Muscle layer of colon (tissue), 2 donors: ENCODE results near the gene SCP2D1.
"Not testable (repeated sequence)": the region's sequence is repeated elsewhere in the genome, so short reads cannot be mapped to it uniquely, and the experiment has no call there.

ENCODE experiments used
- H3K27ac ChIP-seq: one replicate; pipeline ENCODE4 v1.7.0; 2013; ENCODE audit warnings: low read depth, mild to moderate bottlenecking, low read length, moderate library complexity
- H3K27me3 ChIP-seq, 2 donors: one replicate each; pipeline ENCODE4 v1.7.0; 2013; ENCODE audit warnings: low read length in 2 of 2, mild to moderate bottlenecking in 2 of 2; ENCODE audit not compliant: insufficient read depth in 2 of 2, control insufficient read depth in 1 of 2
- H3K36me3 ChIP-seq: one replicate; pipeline ENCODE4 v1.7.0; 2013; ENCODE audit warnings: mild to moderate bottlenecking, low read length; ENCODE audit not compliant: insufficient read depth
- H3K4me1 ChIP-seq: one replicate; pipeline ENCODE4 v1.7.0; 2013; ENCODE audit warnings: mild to moderate bottlenecking, low read length; ENCODE audit not compliant: insufficient read depth
- H3K4me3 ChIP-seq, 2 donors: one replicate each; pipeline ENCODE4 v1.7.0; 2013; ENCODE audit warnings: low read length in 2 of 2, low read depth in 1 of 2, mild to moderate bottlenecking in 1 of 2, moderate library complexity in 1 of 2
- H3K9ac ChIP-seq: one replicate; pipeline ENCODE4 v1.7.0; 2013; ENCODE audit warnings: low read length
- H3K9me3 ChIP-seq: one replicate; pipeline ENCODE4 v1.7.0; 2013; ENCODE audit warnings: mild to moderate bottlenecking, low read length
- donor health status: abdominal sarcoma.
- donor health status: Adenocarcinoma of cecum.

The SCP2D1 gene

DNA sequence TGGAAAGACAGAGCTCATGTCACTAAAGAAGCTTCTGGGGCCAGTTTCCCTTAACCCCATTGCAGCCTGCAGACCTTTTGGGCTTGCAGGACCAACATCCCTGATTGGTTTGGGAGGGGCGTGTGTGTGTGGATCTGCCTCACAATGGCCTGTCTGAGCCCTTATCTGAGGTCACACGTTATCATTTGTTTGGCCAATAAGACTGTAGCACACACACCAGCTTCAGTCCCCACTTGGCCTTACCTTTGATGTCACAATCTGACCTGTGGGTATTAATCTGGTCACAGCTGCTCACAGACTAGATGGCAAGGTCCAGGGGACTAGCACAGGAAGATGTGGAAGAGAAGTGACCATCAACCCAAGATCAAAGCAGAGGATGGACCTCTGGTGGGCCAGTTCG, at the start of gene SCP2D1:
Gene SCP2D1, plus strand, starts transcription at position 301 of the 400 bp plus-strand sequence. Its CDS starts 33 bp downstream, at position 334.
- no peak within 1 kb of the TSS for H3K4me3 ChIP-seq
- no peaks in the 10 kb centered on the region for H3K27me3 ChIP-seq
- H3K27ac ChIP-seq: no peak within 1 kb of the TSS
- no peak within 1 kb of the TSS for H3K9ac ChIP-seq
- no peaks in the 10 kb centered on the region for H3K4me1 ChIP-seq
- H3K9me3 ChIP-seq: no peaks in the 10 kb centered on the region
- H3K36me3 ChIP-seq: no peaks in the 10 kb centered on the region

DNA sequence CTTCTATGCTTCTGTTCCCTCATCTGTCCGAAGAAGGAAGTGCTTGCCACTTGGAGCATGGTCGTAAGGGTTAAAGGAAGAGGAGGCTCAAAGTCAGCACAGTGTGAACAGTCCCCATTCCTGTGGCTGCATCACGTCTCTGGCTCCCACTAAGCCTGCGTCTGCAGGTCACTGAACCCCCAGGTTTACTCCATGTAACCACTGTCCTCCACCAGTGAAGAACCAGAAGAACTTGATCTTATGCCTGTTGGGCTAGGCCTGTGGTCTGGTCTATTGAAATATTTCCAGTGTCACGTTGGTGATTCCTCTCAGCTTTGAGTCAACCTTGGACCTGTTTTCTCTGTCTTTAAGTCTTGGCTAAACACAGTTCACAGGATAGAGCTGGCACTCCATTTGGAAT, 45.9 kb upstream of the SCP2D1 start:
- Histone ChIP-seq H3K9me3 (no peaks in the 10 kb centered on the region), H3K9ac (no peak overlapping the region), H3K4me1 (peaks cover 15% of the 10 kb centered on the region)

DNA sequence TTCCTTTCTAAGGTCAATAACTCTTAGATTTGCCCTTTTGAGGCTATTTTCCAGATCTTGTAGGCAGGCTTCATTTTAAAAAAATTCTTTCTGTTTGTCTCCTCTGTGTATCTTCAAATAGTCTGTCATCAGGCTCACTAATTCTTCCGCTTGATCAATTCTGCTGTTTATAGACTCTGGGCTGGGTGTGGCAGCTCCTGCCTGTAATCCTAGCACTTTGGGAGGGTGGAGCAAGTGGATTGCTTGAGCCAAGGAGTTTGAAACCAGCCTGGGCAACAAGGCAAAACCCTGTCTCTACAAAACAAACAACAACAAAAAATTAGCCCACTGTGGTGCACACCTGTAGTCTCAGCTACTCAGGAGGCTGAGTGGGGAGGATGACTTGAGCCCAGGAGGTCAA, 40.0 kb upstream of the SCP2D1 start:
- Histone ChIP-seq H3K4me1 (peaks cover 4% of the 10 kb centered on the region), H3K9ac (no peak overlapping the region), H3K27me3 (no peaks in the 10 kb centered on the region), H3K36me3 (no peaks in the 10 kb centered on the region), H3K4me3 (no peak overlapping the region), H3K9me3 (no peaks in the 10 kb centered on the region), H3K27ac (no peak overlapping the region)

More for the DNA sequence above, 45.9 kb upstream of the SCP2D1 start:
- no peaks in the 10 kb centered on the region for H3K27me3 ChIP-seq
- H3K36me3 ChIP-seq: peaks cover 3% of the 10 kb centered on the region
- H3K4me3 ChIP-seq: no peak overlapping the region
- no peak overlapping the region for H3K27ac ChIP-seq

DNA sequence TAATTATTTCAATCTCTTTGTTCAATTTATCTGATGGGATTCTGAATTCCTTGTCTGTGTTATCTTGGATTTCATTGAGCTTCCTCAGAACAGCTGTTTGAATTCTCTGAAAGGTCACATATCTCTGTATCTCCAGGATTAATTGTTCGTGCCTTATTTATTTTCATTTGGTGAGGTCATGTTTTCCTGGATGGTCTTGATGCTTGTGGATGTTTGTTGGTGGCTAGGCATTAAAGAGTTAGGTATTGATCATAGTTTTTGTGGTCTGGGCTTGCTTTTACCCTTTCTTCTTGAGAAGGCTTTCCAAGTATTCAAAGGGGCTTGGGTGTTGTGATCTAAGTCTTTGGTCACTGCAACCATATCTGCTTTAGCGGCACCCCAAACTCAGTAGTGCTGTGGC, 39.4 kb upstream of the SCP2D1 start:
- Histone ChIP-seq H3K4me1 (peaks cover 4% of the 10 kb centered on the region), H3K27me3 (no peaks in the 10 kb centered on the region), H3K4me3 (no peak overlapping the region)

DNA sequence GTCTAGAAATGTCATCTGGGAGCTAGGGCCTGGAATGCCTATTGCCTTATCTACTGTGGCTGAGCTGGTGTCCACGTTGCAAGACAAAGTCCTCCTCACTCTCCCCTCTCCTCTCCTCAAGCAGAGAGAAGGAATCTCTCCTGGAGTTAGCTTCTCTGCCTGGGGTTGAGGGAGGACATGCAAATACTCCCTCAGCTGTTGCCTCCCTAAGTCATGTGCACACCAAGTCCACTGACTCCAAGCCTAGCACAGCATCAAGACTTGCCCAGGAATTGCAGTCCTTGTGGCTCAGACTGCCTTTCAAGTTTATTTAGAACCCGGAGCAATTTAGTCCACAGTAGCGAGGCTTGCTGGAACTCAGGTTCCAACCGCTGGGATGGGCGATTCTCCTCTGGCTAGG, 38.0 kb upstream of the SCP2D1 start:
- no peaks in the 10 kb centered on the region for H3K27me3 ChIP-seq
- H3K4me1 ChIP-seq: peaks cover 4% of the 10 kb centered on the region
- no peak overlapping the region for H3K4me3 ChIP-seq
- H3K9me3 ChIP-seq: no peaks in the 10 kb centered on the region
- H3K27ac ChIP-seq: no peak overlapping the region
- no peak overlapping the region for H3K9ac ChIP-seq
- H3K36me3 ChIP-seq: no peaks in the 10 kb centered on the region

More for the DNA sequence above, 39.4 kb upstream of the SCP2D1 start:
- Histone ChIP-seq H3K9ac (no peak overlapping the region), H3K27ac (no peak overlapping the region), H3K36me3 (no peaks in the 10 kb centered on the region), H3K9me3 (no peaks in the 10 kb centered on the region)

DNA sequence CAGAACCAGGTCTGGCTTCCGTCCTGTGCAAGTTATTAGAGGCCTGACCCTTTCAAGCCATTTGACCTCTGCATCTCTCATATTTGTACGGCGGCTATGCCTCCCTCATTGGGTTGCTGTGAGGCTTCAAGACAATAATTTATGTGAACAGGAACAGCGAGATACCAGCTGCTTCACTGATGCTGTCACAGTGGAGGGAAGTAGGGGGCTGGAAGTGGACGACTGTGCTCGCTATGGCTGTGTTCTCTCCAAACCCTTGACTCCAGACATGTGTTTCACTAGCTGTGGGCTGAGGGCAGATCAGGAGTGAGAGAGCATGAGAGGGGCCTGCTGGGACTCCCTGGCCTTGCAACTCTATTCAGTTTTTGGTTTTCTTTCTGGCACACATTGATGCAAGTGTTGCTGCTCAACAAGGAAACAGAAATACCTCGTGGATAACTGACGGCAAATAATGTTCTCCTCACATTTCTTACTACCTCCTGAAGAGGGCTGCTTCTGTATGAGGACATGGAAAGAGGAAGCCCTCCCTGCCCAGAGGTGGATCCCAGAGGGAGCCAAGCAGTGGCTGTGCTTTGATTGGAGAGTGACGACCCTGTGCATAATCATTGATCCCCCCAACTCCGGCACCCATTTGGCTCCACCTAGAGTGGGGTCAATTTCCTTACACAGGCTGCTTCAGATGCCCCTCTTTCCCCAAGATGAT, 34.7 kb upstream of the SCP2D1 start:
- Histone ChIP-seq H3K27me3 (no peaks in the 10 kb centered on the region), H3K36me3 (no peaks in the 10 kb centered on the region), H3K27ac (no peak overlapping the region), H3K9ac (no peak overlapping the region), H3K4me3 (no peak overlapping the region), H3K4me1 (peaks cover 4% of the 10 kb centered on the region), H3K9me3 (no peaks in the 10 kb centered on the region)

DNA sequence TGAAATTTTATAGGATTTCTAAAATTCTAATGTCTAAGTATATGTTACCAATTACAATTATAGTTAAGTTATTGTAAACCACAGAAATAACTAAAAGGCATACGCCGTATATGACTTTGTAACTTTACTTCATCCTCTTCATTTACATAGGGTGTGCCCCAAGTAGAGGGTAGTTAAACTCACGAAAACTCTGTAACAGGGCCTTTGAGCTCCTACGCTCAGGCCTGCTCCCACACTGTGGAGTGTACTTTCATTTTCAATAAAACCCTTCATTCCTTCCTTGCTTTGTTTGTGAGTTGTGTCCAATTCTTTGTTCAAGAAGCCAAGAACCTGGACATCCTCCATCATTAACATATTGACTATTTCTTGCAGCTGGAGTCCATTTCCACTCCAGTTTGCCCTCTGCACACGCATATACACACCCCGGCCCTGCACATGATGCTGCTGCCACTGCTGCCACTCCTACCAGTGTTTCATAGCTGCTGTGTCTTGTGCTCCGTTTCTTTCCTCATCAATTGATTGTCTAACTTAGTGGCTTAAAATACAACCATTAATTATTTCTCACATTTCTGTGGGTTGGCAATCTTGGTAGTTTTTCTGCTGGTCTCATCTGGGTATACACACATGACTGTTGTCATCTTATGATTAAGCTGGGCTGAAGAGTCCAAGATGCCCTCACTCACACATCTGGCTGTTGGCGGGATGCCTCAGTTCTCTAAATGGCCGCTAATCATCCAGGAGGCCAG, 33.0 kb upstream of the SCP2D1 start:
- Histone ChIP-seq H3K36me3 (no peaks in the 10 kb centered on the region), H3K27me3 (no peaks in the 10 kb centered on the region), H3K4me3 (no peak overlapping the region), H3K4me1 (peaks cover 2% of the 10 kb centered on the region), H3K9me3 (no peaks in the 10 kb centered on the region), H3K9ac (no peak overlapping the region), H3K27ac (no peak overlapping the region)

DNA sequence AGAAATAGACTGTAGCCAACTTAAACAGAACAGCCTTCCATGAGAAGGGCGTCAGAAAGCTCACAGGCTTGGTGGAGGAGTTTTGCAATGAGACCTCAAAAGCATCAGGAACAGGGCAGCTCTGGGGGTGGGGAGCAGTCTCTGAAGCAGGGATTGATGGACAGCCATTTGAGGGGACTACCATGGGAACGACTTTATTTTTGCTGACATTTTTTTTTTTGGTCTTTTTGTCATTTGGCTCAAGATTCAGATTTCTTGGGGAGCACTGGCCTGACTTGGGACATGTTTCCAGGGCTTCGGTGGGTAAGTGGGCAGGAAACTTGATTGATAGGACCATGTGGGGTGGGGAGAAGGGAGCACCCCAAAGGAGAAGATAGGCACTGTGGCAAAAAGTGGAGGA, 32.1 kb upstream of the SCP2D1 start:
- H3K36me3 ChIP-seq: no peaks in the 10 kb centered on the region
- H3K27ac ChIP-seq: no peak overlapping the region
- H3K4me1 ChIP-seq: no peaks in the 10 kb centered on the region
- H3K4me3 ChIP-seq: no peak overlapping the region
- no peaks in the 10 kb centered on the region for H3K9me3 ChIP-seq
- no peak overlapping the region for H3K9ac ChIP-seq
- H3K27me3 ChIP-seq: no peaks in the 10 kb centered on the region

DNA sequence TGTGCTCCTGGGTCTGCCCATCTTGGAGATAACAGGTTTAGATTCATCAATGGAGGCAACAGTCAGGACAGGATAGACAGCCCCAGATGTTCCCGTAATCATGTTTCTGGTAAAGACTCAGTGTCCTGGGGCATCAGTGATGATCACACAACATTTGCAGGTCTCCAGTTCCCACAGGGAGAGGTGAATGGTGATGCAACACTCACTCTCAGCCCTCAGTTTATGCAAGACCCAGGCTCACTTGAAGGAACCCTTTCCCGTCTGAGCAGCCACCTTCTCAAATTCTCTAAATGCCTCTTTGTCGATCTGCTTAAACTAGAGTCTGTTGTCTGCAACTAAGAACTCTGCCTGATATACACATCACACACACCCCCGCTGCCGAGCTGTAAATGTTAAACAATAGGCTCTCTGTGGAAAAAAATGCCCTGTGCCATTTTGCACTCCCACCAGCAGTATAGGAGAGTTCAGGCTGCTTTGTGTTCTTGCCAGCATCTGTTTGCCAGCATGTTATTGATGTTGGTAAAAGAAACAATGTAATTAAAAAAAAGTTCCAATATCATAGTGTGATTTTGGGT, 30.1 kb upstream of the SCP2D1 start:
- no peaks in the 10 kb centered on the region for H3K36me3 ChIP-seq
- no peaks in the 10 kb centered on the region for H3K4me1 ChIP-seq
- no peak overlapping the region for H3K9ac ChIP-seq
- no peak overlapping the region for H3K4me3 ChIP-seq
- no peak overlapping the region for H3K27ac ChIP-seq
- H3K27me3 ChIP-seq: no peaks in the 10 kb centered on the region
- no peaks in the 10 kb centered on the region for H3K9me3 ChIP-seq

DNA sequence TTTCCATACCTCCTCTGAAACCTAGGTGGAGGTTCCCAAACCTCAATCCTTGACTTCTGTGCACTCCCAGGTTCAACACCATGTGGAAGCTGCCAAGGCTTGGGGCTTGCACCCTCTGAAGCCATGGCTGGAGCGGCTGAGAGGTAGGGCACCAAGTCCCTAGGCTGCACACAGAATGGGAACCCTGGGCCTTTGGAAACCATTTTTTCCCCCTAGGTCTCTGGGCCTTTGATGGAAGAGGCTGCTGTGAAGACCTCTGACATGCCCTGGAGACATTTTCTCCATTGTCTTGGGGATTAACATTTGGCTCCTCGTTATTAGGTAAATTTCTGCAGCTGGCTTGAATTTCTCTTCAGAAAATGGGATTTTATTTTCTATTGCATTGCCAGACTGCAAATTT, 26.5 kb upstream of the SCP2D1 start:
- not testable (repeated sequence) for H3K4me1 ChIP-seq, H3K9ac ChIP-seq, H3K27me3 ChIP-seq, H3K9me3 ChIP-seq, H3K36me3 ChIP-seq, H3K4me3 ChIP-seq, H3K27ac ChIP-seq

DNA sequence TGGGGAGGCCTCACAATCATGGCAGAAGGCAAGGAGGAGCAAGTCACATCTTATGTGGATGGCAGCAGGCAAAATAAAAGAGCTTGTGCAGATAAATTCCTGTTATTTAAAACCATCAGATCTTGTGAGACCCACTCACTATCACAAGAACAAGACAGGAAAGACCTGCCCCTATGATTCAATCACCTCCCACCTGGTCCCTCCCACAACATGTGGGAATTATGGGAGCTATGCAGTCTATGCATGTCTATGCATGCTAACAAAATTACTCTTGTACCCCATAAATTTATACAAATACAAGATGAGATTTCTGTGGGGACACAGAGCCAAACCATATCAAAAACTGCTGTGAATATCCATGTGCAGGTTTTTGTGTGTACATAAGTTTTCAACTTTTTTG, 25.6 kb upstream of the SCP2D1 start:
- no peaks in the 10 kb centered on the region for H3K36me3 ChIP-seq
- no peaks in the 10 kb centered on the region for H3K27me3 ChIP-seq
- no peak overlapping the region for H3K9ac ChIP-seq
- no peaks in the 10 kb centered on the region for H3K4me1 ChIP-seq
- no peak overlapping the region for H3K27ac ChIP-seq
- no peaks in the 10 kb centered on the region for H3K9me3 ChIP-seq
- H3K4me3 ChIP-seq: no peak overlapping the region
